Smooth muscle cell of the umbilical artery (primary cell): ENCODE results near the gene ERLEC1. TPM values are rescaled to one million over a fixed set of nuclear protein-coding genes. Genes with fewer than 3 reads are reported as not detected.

Experiments
- total RNA-seq: library from RNA; depleted of rRNA; stranded (reverse); fragments of >200 nt; gene quantifications from 2 replicates; pipeline ENCODE4 v1.2.3, GENCODE V29; 2014

The ERLEC1 gene
- total RNA-seq, result 231 and 287 TPM in 2 replicates

GRCh38 chr2:53786705-53787613, at the start of gene ERLEC1, which contains the start of gene ASB3:
TSS of gene ERLEC1 (plus strand) at chr2:53787044. CDS start at chr2:53787211, 167 bp downstream.
TSS of gene ASB3 (minus strand) at chr2:53786953. CDS start at chr2:53765572, 21,381 bp downstream.

GRCh38 chr2:53767405-53768241, 19.2 kb upstream of the ERLEC1 start, which contains the start of gene CHAC2:
TSS of gene CHAC2 (plus strand) at chr2:53767804. CDS start at chr2:53767887, 83 bp downstream.

GRCh38 chr2:53859206-53860181, 72.7 kb downstream of the ERLEC1 start, which contains the start of gene GPR75:
TSS of gene GPR75 (minus strand) at chr2:53859967. CDS start at chr2:53854756, 5,211 bp downstream.

Other genes starting within 250 kb of the ERLEC1 start
- gene CHAC2, start 19.2 kb upstream of the ERLEC1 start, total RNA-seq, result 2.1 and 5.0 TPM in 2 replicates
- 28.0 and 31.8 TPM in 2 replicates for gene ASB3, start 91 bp upstream of the ERLEC1 start, total RNA-seq
- 0.89 and 2.7 TPM in 2 replicates for gene GPR75, start 72.9 kb downstream of the ERLEC1 start, total RNA-seq
- 34.4 and 61.1 TPM in 2 replicates for gene PSME4, start 183.9 kb downstream of the ERLEC1 start, total RNA-seq